Psoas muscle (tissue), 8 donors: Measurements from ENCODE around the gene RYR1. TPM values are rescaled to one million over a fixed set of nuclear protein-coding genes. Genes with fewer than 3 reads are reported as not detected.

Experiments used
- ATAC-seq, 4 donors: fragments of 200-7000 bp; cut with Tn5 transposase; one replicate each; pipeline ENCODE4 v1.9.1; 2020; ENCODE audit warnings: moderate library complexity in 3 of 4, mild to moderate bottlenecking in 2 of 4
- DNase-seq, 2 donors: peaks; one replicate each; pipeline ENCODE4 v3.0.0-alpha.2; 2020
- H3K27ac ChIP-seq: fragments of 200-600 bp; one replicate; pipeline ENCODE4 v1.8.0; 2022
- H3K27me3 ChIP-seq, 3 donors: fragments of 200-600 bp in 1 of 3; one replicate each; pipeline versions ENCODE4 v1.6.1 to v1.8.0; 2013 to 2022; ENCODE audit warnings: low read length in 2 of 3, mild to moderate bottlenecking in 2 of 3, moderate library complexity in 1 of 3; ENCODE audit not compliant: insufficient read depth in 3 of 3
- H3K36me3 ChIP-seq, 2 donors: fragments of 200-600 bp in 1 of 2; one replicate each; pipeline versions ENCODE4 v1.6.1 to v1.8.0; 2013 to 2022; ENCODE audit warnings: low read depth in 1 of 2, mild to moderate bottlenecking in 1 of 2, moderate library complexity in 1 of 2; ENCODE audit not compliant: insufficient read depth in 1 of 2
- H3K4me1 ChIP-seq: fragments of 200-600 bp; one replicate; pipeline ENCODE4 v1.8.0; 2022
- H3K4me3 ChIP-seq: fragments of 200-600 bp; one replicate; pipeline ENCODE4 v1.8.0; 2022; ENCODE audit warnings: mild to moderate bottlenecking
- H3K9me3 ChIP-seq: fragments of 200-600 bp; one replicate; pipeline ENCODE4 v1.8.0; 2022
- CTCF ChIP-seq: fragments of 200-600 bp; IDR thresholded peaks from one replicate; pipeline ENCODE4 v1.8.0; 2022; ENCODE audit warnings: antibody characterized with exemption
- WGBS, 3 donors: extraction: QIAGEN DNeasy Blood & Tissue Kit; methylation state at CpG; one replicate each; pipeline versions ENCODE4 v1.1.6 to v1.1.7; 2013; 5-methylcytosine and 5-hydroxymethylcytosine counted together
- intact Hi-C, 2 donors: fragments of 100-400 bp; cut with DNase I; formaldehyde crosslinking; loops; one replicate each; pipeline versions ENCODE4 v1.11.0 to v1.14.2; 2022
- polyA plus RNA-seq, 3 donors: library from polyadenylated mRNA; stranded (reverse); fragments of 200-250 nt; gene quantifications; one replicate each; pipeline ENCODE4 v1.2.3, GENCODE V29; 2013
- total RNA-seq, 4 donors: library from RNA; stranded (reverse); fragmentation: NEBNext Ultra II Directional in 2 of 4; extraction: Animal tissue kit (Norgen Biotek cat#: 25700) in 2 of 4; gene quantifications; one replicate each; pipeline versions ENCODE4 v1.2.1 to v1.2.4, GENCODE V29; 2021 to 2023
- donor health status: healthy with polysubstance abuse.
- donor health status: DM: no; HTN: no; CAD: no; lungs with moderate emphysema.
- donor health status: Bipolar disorder and iron deficiency.
- donor health status: healthy.
- donor health status: DM: yes; HTN: yes; CAD: no.
- donor health status: DM: no; HTN: no; CAD: no.
- donor health status: DM: no; HTN: no; CAD: no.
- donor health status: DM: yes; HTN: yes; CAD: no.

The RYR1 gene
- total and polyA plus RNA-seq, 7 donors: 56.0 to 1,211 (median 572) TPM

DNA sequence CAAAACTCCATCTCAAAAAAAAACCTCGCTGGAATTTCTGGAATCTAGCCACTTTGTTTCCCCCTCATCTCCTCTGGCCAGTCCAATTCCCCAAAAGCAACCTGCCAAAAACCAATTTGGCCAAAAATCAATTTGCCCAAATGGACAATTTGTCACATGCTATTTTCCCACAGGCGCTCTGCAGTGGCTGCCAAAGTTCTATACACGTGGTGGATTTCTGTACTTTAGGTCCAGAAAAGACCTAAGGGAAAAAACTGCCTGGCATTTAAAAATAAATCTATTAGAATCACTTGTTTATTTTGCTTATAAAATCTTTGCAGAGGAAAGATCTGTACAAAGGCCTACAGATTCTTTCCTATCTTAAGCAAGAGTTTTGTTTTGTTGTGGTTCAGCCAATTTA lies 104.9 kb downstream of the RYR1 start:
- peaks cover 0 to 94% of the 10 kb centered on the region in 2 donors for H3K36me3 ChIP-seq
- no peak overlapping the region for H3K4me3 ChIP-seq
- no peak for TF ChIP-seq CTCF
- DNase-seq (no peak), ATAC-seq (peak in 1 of 4 donors; percentile 9)
- no peaks in the 10 kb centered on the region for H3K9me3 ChIP-seq
- H3K27ac ChIP-seq: peak overlapping the region; percentile 20
- intact Hi-C loops: no loop called here
- H3K4me1 ChIP-seq: no peaks in the 10 kb centered on the region
- no peaks in the 10 kb centered on the region for H3K27me3 ChIP-seq
- WGBS, 3 donors: 28 to 33% (median 28%) methylated on average over 3 of the region's 3 CpGs

GRCh38 chr19:38538793-38539528 lies 105.5 kb downstream of the RYR1 start:
- H3K9me3 ChIP-seq: no peaks in the 10 kb centered on the region
- H3K27me3 ChIP-seq: no peaks in the 10 kb centered on the region
- intact Hi-C loops: no loop called here
- WGBS, 3 donors: 55 to 71% (median 60%) methylated on average over 6 of the region's 6 CpGs
- H3K4me1 ChIP-seq: no peaks in the 10 kb centered on the region
- H3K36me3 ChIP-seq: peaks cover 0 to 94% of the 10 kb centered on the region in 2 donors
- no peak for DNase-seq
- H3K27ac ChIP-seq: peak overlapping the region; percentile 20
- no peak for ATAC-seq
- no peak overlapping the region for H3K4me3 ChIP-seq
- no peak for TF ChIP-seq CTCF

GRCh38 chr19:38539751-38540150 lies 106.3 kb downstream of the RYR1 start:
- DNase-seq (no peak), ATAC-seq (no peak)
- intact Hi-C loops: no loop called here
- H3K4me3 ChIP-seq: no peak overlapping the region
- WGBS, 3 donors: 56 to 63% (median 58%) methylated on average over 1 of the region's 1 CpG
- no peaks in the 10 kb centered on the region for H3K9me3 ChIP-seq
- no peak overlapping the region for H3K27ac ChIP-seq
- H3K36me3 ChIP-seq: peaks cover 0 to 94% of the 10 kb centered on the region in 2 donors
- TF ChIP-seq CTCF: no peak
- peaks cover 5% of the 10 kb centered on the region for H3K4me1 ChIP-seq
- no peaks in the 10 kb centered on the region for H3K27me3 ChIP-seq

DNA sequence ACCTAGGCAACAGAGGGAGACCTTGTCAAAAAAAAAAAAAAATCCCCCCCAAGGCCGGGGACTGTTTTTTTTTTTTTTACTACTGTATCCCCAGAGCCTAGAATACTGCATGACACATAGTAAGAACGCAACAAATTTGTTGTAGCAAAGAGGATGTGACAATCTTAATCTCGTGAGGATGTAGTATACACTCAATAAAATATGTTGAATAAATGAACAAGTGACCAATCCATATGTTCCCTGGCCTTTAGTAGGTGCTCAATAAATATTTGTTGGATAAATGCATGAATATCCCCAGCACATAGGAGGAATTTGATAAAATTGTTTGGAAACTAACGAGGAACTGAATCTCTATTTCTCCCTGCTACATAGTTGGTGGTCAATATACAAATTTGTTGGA lies 108.5 kb downstream of the RYR1 start:
- H3K36me3 ChIP-seq: peaks cover 0 to 95% of the 10 kb centered on the region in 2 donors
- H3K27me3 ChIP-seq: no peaks in the 10 kb centered on the region
- DNase-seq (no peak), ATAC-seq (no peak)
- WGBS, 3 donors: 86 to 96% (median 89%) methylated on average over 4 of the region's 4 CpGs
- H3K27ac ChIP-seq: no peak overlapping the region
- no peaks in the 10 kb centered on the region for H3K9me3 ChIP-seq
- no peak for TF ChIP-seq CTCF
- H3K4me3 ChIP-seq: no peak overlapping the region
- intact Hi-C loops: no loop called here
- H3K4me1 ChIP-seq: peaks cover 5% of the 10 kb centered on the region
